Kidney capillary endothelial cell (primary cell): ENCODE data around the gene TRABD2B.

ENCODE experiments used
- DNase-seq: peaks from one replicate; pipeline ENCODE4 v3.0.0-alpha.2; 2018; ENCODE audit warnings: low spot score

TRABD2B gene

GRCh38 chr1:47757226-47757975 lies 239.8 kb downstream of the TRABD2B start:
- no peak for DNase-seq

GRCh38 chr1:47756411-47756810 lies 240.8 kb downstream of the TRABD2B start:
- no peak for DNase-seq

DNA sequence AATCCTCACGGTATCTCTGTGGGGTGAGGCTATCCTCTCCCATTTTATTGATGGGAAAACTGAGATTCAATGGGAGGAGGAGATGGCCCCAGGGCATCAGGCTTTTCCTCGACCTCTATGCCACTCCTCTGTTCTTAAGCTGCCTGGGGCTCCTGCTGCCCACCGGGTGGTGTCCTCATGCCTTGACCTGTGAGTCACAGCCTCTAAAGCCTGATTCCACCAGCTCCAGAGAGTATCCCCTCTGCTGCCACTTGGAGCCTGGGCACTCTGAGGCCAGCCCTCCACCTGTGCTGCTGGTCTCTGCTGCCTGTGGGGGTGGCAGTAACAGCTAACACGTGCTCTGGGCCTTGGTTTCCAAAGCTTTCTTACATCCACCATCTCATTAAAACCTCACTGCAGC lies 241.2 kb downstream of the TRABD2B start:
- DNase-seq = no peak

- DNase-seq = no peak
Measured at GRCh38 chr1:47755101-47755990, 241.8 kb downstream of the TRABD2B start.

DNA sequence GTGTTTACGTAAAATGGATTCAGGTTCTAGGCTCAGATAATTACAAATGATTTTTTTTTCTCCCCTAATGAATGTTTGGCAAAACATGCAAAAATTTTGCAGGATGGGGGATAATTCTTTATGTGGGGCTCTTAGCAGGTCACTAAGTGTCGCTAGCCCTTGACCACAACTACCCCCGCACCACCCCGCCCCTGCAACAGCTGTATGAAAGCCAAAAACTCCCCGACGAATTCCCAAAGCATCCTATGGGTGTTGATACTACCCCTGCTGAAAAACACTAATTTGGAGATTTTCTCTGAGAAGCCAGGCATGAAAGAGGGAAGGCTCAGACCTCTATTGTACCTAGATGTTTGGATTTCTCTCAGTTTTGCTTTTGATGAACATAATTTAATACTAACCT lies 243.0 kb downstream of the TRABD2B start:
- no peak for DNase-seq

DNA sequence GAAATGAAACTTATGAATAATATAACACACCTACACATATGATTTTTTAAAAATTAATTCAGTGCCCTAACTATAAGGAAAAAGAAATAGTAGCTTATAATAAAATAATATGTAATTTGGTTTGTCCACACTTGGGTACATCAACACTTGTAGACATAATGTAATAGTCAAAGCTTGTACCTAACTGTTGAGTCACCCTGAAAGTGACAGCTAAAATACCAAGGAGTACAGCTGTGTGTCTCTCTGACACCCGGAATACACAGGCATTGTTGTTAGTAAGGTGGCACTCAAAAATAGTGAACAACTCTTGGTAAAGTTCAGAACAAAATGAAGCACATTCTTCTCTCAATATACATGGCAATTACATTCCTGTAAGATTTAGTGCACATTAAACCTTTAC lies 243.4 kb downstream of the TRABD2B start:
- no peak for DNase-seq

- DNase-seq = no peak
Measured at GRCh38 chr1:47752559-47752958, 244.6 kb downstream of the TRABD2B start.

- DNase-seq = no peak
Measured at GRCh38 chr1:47751996-47752451, 245.2 kb downstream of the TRABD2B start.

DNA sequence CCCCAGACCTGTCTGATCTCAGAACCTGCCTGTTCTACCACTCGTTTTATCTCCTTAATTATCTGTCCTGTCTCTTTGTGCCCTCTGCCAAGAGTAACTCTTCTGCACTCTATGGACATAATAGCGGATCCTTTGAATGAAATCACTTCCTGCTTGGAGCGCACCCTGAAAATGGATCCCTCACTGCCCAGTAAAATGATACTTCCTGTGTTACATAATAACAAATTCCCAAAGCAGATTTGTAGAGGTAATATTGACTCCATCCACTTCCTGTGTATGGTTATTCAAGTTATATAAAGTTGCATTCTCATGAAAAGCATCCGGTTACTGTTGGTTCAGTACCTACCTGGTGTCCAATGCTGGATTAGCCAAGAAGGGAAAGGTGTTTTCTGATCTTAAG lies 246.0 kb downstream of the TRABD2B start:
- peak; percentile 65 for DNase-seq

DNA sequence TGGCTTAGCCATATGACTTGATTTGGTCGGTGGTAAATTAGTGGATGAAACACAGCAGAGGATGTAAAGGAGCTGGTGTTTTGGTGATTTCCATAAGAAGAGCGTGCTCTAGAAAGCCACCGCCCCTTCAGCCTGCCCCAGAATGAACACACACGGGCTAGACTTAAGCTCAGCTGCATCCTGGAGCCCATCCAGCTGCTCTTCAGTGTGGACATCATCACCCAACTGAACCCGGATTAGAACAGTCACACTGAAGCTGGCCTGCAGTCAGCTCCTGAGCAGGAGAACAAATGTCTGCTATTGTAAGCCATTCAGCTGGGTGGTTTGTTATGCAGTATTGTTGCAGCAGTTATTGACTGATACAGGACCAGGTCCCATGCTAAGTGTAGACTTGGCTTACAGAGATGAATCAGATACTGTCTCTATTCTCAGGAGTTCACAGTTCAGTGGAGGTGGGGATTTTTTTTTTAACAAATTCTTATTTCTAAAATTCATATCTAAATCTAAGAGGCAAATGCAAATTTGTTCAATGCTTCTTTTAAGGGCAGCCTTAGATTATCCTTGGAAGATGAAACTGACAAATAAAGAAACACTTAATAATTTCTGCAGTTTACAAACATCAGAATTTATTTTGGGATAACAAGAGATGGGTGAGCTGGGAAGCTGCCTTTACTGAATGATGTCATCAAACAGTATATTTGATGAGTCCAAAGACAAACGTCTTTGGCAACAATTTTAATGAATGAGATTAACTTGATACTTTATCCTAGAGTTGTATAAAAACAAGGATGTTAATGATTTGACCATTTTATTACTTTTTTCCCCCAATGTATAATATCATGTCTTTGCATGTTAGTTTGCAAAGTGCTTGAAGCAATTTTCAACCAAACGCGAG lies 251.2 kb downstream of the TRABD2B start:
- no peak for DNase-seq

DNA sequence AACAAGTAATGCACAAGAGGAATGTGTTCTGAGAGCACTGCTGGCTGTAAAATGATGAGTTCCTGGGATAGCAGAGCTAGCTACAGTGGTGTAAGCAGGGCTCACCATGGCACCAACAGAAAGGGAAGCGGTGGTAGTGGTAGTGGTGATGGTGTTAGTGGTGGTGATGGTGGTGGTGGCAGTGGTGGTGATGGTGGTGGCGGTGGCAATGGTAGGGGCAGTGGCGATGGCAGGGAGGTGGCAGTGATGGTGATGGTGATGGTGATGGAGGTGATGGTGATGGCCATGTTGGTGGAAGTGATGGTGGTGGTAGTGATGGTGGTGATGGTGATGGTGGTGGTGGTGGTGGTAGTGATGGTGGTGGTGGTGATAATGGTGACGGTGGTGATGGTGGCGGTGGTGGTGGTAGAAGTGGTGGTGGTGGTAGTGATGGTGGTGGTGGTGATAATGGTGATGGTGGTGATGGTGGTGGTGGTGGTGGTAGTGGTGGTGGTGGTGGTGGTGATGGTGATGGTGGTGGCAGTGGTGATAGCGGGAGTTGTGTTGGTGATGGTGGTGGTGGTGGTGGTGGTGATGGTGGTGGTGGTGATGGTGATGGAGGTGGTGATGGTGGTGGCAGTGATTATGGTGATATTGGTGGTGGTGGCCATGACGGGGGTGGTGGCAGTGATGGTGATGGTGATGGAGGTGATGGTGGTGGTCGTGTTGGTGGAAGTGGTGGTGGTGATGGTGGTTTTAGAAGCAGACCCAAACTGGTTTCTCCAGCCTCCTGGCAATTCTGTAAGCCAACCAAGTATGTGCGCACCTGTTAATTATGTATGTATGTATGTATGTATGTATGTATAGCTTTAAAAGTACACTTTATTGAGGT lies 254.1 kb downstream of the TRABD2B start:
- DNase-seq = no peak

- DNase-seq = peak; percentile 67
Measured at GRCh38 chr1:47738560-47739182, 258.5 kb downstream of the TRABD2B start.

DNA sequence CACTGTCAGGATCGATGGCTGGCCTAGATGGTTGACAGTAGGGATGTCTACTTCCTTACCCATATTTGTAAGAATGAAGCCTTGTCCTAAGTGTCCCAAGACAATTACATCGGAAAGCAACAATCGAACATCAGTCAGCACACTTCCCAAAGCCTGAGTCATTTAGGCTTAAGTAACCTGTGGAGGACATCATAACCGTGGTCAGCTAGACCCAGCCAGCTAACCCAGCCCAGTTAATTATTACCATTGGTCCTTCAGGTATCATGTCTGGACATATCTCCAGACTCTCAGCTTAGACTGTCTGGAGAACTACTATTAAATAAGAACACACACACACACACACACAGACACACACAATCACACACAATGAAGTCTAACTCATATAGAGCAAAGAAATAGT lies 264.7 kb downstream of the TRABD2B start:
- no peak for DNase-seq

DNA sequence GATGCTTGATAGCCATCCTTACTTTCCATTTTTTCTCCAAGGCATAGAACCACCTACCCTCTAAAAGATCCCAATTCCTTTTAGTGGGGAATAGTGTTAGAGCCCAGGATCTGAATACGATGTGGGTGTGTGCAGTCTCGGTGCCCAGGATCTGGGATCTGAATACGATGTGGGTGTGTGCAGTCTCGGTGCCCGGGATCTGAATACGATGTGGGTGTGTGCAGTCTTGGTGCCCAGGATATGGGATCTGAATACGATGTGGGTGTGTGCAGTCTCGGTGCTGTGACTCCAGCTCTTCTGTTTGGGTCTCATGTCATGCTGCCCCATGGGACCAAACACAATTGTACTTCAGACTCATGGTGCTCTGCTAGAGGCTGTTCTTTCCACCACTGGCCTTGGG lies 265.5 kb downstream of the TRABD2B start:
- no peak for DNase-seq

GRCh38 chr1:47729685-47730084 lies 267.5 kb downstream of the TRABD2B start:
- no peak for DNase-seq

GRCh38 chr1:47727697-47728085 lies 269.5 kb downstream of the TRABD2B start:
- DNase-seq = no peak

DNA sequence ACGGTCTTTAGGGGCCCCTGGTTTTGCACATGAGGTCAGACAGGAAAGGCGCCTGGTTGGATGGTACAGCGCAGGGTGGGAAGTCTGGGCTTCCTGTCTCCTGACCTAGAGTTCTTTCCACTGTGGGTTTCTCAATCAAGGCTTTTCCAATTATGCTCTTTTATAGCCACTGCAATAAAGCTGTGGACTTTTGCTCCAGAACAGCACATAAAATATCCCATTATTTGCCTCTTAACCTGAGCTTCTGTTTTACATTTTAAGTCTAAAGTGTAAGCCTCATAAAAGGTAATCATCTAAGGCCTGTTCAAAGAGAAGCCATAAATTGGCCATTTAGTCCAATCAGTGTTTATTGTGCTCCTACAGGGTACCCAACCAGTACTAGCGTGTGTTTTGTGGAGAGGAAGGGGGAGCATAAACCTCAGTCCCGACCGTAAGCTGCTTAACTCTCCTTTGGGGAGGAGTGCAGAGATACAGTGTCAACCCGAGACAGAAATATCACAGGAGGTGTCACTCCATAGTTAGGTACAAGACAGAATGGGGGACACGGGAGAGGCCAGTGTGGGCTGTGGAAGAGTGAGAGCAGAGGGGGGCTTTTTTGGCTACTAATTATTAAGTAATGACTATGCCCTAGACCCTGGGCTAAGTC lies 270.0 kb downstream of the TRABD2B start:
- DNase-seq = no peak

DNA sequence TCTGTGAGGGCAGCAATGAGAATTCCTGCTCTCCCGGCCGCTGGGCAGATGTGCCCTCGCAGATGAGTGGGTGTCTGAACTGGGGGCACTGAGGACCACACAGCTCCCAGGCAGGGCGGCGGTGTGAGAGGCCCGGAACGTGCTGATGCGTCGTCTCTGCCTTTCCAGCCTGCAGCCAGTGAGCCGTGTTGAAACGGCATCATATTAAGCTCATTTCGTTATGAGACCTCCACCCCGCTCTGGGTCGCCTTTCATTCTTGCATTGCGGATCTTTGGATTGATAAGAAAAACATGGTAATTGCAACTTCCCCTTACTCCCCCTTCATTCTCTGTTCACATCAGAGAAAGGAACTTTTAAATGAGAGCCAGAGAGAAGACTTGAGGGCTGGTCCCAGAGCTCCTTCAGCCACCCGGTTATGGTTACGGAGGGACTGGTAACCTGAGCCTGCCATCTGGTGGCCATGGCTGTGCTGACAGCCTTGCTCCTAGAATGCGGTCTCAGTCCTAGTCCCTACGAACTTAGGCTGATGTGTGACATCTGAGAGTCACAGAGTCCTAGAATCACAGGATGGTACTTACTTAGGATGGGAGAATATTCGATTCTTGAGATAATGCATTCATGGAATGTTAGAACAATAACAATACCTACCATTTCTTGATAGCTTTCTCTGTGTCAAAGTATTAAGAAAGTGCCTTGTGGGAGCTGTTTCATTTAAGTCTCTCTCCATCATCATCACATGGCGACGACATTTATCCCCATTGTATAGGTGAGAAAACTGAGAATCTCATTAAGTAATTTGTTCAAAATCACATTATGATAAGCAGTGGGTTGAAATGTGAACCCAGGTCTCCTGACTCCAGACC lies 271.0 kb downstream of the TRABD2B start:
- DNase-seq = peak; percentile 74

- no peak for DNase-seq
Measured at GRCh38 chr1:47725511-47725991, 271.6 kb downstream of the TRABD2B start.
